Dendritic cell treated with granulocyte-macrophage colony-stimulating factor and Interleukin-4, amounts not matched to agents 40 ng/mL and 50 ng/mL, for 4 days (primary cell): Measurements from ENCODE around the gene NANOGP8.
"Not testable (repeated sequence)": the region's sequence is repeated elsewhere in the genome, so short reads cannot be mapped to it uniquely, and the experiment has no call there.

Experiments used
- H3K27ac Mint-ChIP-seq: one replicate; pipeline ENCODE4 v1.8.0; 2022; ENCODE audit warnings: mild to moderate bottlenecking, mixed read lengths
- H3K27me3 Mint-ChIP-seq: one replicate; pipeline ENCODE4 v1.8.0; 2022; ENCODE audit warnings: mild to moderate bottlenecking, mixed read lengths
- H3K36me3 Mint-ChIP-seq: one replicate; pipeline ENCODE4 v1.8.0; 2022; ENCODE audit warnings: low read depth, mixed read lengths
- H3K4me1 Mint-ChIP-seq: one replicate; pipeline ENCODE4 v1.8.0; 2022; ENCODE audit warnings: low read depth, mixed read lengths
- H3K4me3 Mint-ChIP-seq: one replicate; pipeline ENCODE4 v1.8.0; 2022; ENCODE audit warnings: mild to moderate bottlenecking, moderate library complexity, mixed read lengths
- H3K9me3 Mint-ChIP-seq: one replicate; pipeline ENCODE4 v1.8.0; 2022; ENCODE audit warnings: mixed read lengths
- intact Hi-C: fragments of 100-400 bp; cut with micrococcal nuclease; formaldehyde crosslinking; loops from one replicate; pipeline ENCODE4 v1.15.0; 2022

NANOGP8 gene

GRCh38 chr15:35085176-35085919 is at the start of gene NANOGP8:
Gene NANOGP8, minus strand, starts transcription at chr15:35085295. Its CDS starts 185 bp downstream, at chr15:35085110.
- H3K36me3 Mint-ChIP-seq, intact Hi-C loops, H3K27ac Mint-ChIP-seq, H3K9me3 Mint-ChIP-seq, H3K4me1 Mint-ChIP-seq, H3K4me3 Mint-ChIP-seq, H3K27me3 Mint-ChIP-seq: not testable (repeated sequence)

- no peaks in the 10 kb centered on the region for H3K4me1 Mint-ChIP-seq
- H3K27me3 Mint-ChIP-seq, result no peaks in the 10 kb centered on the region
- H3K4me3 Mint-ChIP-seq, result no peak overlapping the region
- H3K9me3 Mint-ChIP-seq, result peaks cover 9% of the 10 kb centered on the region
- H3K27ac Mint-ChIP-seq, result no peak overlapping the region
- H3K36me3 Mint-ChIP-seq, result no peaks in the 10 kb centered on the region
- intact Hi-C loops, result no loop called here
These were observed 49.2 kb upstream of the NANOGP8 start for GRCh38 chr15:35134299-35134698.

- Mint-ChIP-seq H3K36me3 (no peaks in the 10 kb centered on the region), H3K4me3 (no peak overlapping the region), H3K27me3 (no peaks in the 10 kb centered on the region), H3K9me3 (peaks cover 9% of the 10 kb centered on the region), H3K4me1 (no peaks in the 10 kb centered on the region), H3K27ac (no peak overlapping the region)
- intact Hi-C loops, result no loop called here
These were observed 45.1 kb upstream of the NANOGP8 start for GRCh38 chr15:35130245-35130644.

- peaks cover 9% of the 10 kb centered on the region for H3K9me3 Mint-ChIP-seq
- no peaks in the 10 kb centered on the region for H3K4me1 Mint-ChIP-seq
- H3K36me3 Mint-ChIP-seq, result no peaks in the 10 kb centered on the region
- no peak overlapping the region for H3K27ac Mint-ChIP-seq
- H3K4me3 Mint-ChIP-seq, result no peak overlapping the region
- no peaks in the 10 kb centered on the region for H3K27me3 Mint-ChIP-seq
- intact Hi-C loops, result no loop called here
These were observed 44.3 kb upstream of the NANOGP8 start for GRCh38 chr15:35129361-35129760.

GRCh38 chr15:35127717-35128116 is 42.6 kb upstream of the NANOGP8 start:
- no peak overlapping the region for H3K4me3 Mint-ChIP-seq
- no peaks in the 10 kb centered on the region for H3K4me1 Mint-ChIP-seq
- peaks cover 9% of the 10 kb centered on the region for H3K9me3 Mint-ChIP-seq
- H3K27me3 Mint-ChIP-seq, result no peaks in the 10 kb centered on the region
- intact Hi-C loops, result no loop called here
- H3K27ac Mint-ChIP-seq, result no peak overlapping the region
- no peaks in the 10 kb centered on the region for H3K36me3 Mint-ChIP-seq

GRCh38 chr15:35126236-35126635 is 41.1 kb upstream of the NANOGP8 start:
- no peaks in the 10 kb centered on the region for H3K27me3 Mint-ChIP-seq
- no peak overlapping the region for H3K4me3 Mint-ChIP-seq
- no peaks in the 10 kb centered on the region for H3K36me3 Mint-ChIP-seq
- H3K27ac Mint-ChIP-seq, result no peak overlapping the region
- intact Hi-C loops, result no loop called here
- no peaks in the 10 kb centered on the region for H3K4me1 Mint-ChIP-seq
- H3K9me3 Mint-ChIP-seq, result peaks cover 6% of the 10 kb centered on the region

- no peak overlapping the region for H3K4me3 Mint-ChIP-seq
- peaks cover 6% of the 10 kb centered on the region for H3K9me3 Mint-ChIP-seq
- H3K36me3 Mint-ChIP-seq, result no peaks in the 10 kb centered on the region
- H3K27ac Mint-ChIP-seq, result no peak overlapping the region
- no peaks in the 10 kb centered on the region for H3K27me3 Mint-ChIP-seq
- no peaks in the 10 kb centered on the region for H3K4me1 Mint-ChIP-seq
- intact Hi-C loops, result no loop called here
These were observed 38.6 kb upstream of the NANOGP8 start for GRCh38 chr15:35123743-35124142.

GRCh38 chr15:35121611-35122359 is 36.7 kb upstream of the NANOGP8 start:
- Mint-ChIP-seq H3K9me3 (peaks cover 6% of the 10 kb centered on the region), H3K4me3 (no peak overlapping the region)
- intact Hi-C loops, result no loop called here

GRCh38 chr15:35120173-35120572 is 35.1 kb upstream of the NANOGP8 start:
- H3K9me3 Mint-ChIP-seq, result peaks cover 6% of the 10 kb centered on the region
- intact Hi-C loops, result no loop called here
- H3K4me3 Mint-ChIP-seq, result no peak overlapping the region
- H3K27me3 Mint-ChIP-seq, result no peaks in the 10 kb centered on the region
- no peaks in the 10 kb centered on the region for H3K4me1 Mint-ChIP-seq
- no peak overlapping the region for H3K27ac Mint-ChIP-seq
- no peaks in the 10 kb centered on the region for H3K36me3 Mint-ChIP-seq

More at GRCh38 chr15:35121611-35122359, 36.7 kb upstream of the NANOGP8 start:
- Mint-ChIP-seq H3K27me3 (no peaks in the 10 kb centered on the region), H3K36me3 (no peaks in the 10 kb centered on the region), H3K4me1 (no peaks in the 10 kb centered on the region), H3K27ac (no peak overlapping the region)

- Mint-ChIP-seq H3K4me1 (no peaks in the 10 kb centered on the region), H3K9me3 (peaks cover 6% of the 10 kb centered on the region), H3K36me3 (no peaks in the 10 kb centered on the region), H3K27me3 (no peaks in the 10 kb centered on the region), H3K4me3 (no peak overlapping the region), H3K27ac (no peak overlapping the region)
- intact Hi-C loops, result no loop called here
These were observed 33.9 kb upstream of the NANOGP8 start for GRCh38 chr15:35118960-35119359.

- Mint-ChIP-seq H3K36me3 (no peaks in the 10 kb centered on the region), H3K4me1 (no peaks in the 10 kb centered on the region), H3K27me3 (no peaks in the 10 kb centered on the region), H3K27ac (no peak overlapping the region), H3K4me3 (no peak overlapping the region), H3K9me3 (peaks cover 6% of the 10 kb centered on the region)
- intact Hi-C loops, result no loop called here
These were observed 32.6 kb upstream of the NANOGP8 start for GRCh38 chr15:35117543-35118265.

- intact Hi-C loops, result no loop called here
- H3K27ac Mint-ChIP-seq, result no peak overlapping the region
These were observed 30.1 kb upstream of the NANOGP8 start for GRCh38 chr15:35115155-35115725.

GRCh38 chr15:35112346-35112745 is 27.3 kb upstream of the NANOGP8 start:
- intact Hi-C loops, result no loop called here
- H3K4me3 Mint-ChIP-seq, result no peak overlapping the region
- H3K27me3 Mint-ChIP-seq, result no peaks in the 10 kb centered on the region
- no peaks in the 10 kb centered on the region for H3K36me3 Mint-ChIP-seq
- no peak overlapping the region for H3K27ac Mint-ChIP-seq
- no peaks in the 10 kb centered on the region for H3K9me3 Mint-ChIP-seq
- H3K4me1 Mint-ChIP-seq, result no peaks in the 10 kb centered on the region

More at GRCh38 chr15:35115155-35115725, 30.1 kb upstream of the NANOGP8 start:
- no peaks in the 10 kb centered on the region for H3K4me1 Mint-ChIP-seq
- H3K36me3 Mint-ChIP-seq, result no peaks in the 10 kb centered on the region
- H3K27me3 Mint-ChIP-seq, result no peaks in the 10 kb centered on the region
- no peak overlapping the region for H3K4me3 Mint-ChIP-seq
- H3K9me3 Mint-ChIP-seq, result no peaks in the 10 kb centered on the region

- Mint-ChIP-seq H3K4me1 (no peaks in the 10 kb centered on the region), H3K4me3 (no peak overlapping the region), H3K36me3 (no peaks in the 10 kb centered on the region), H3K27me3 (no peaks in the 10 kb centered on the region), H3K9me3 (no peaks in the 10 kb centered on the region), H3K27ac (no peak overlapping the region)
- intact Hi-C loops, result no loop called here
These were observed 26.8 kb upstream of the NANOGP8 start for GRCh38 chr15:35111861-35112260.
